VCaP (cell line): Measurements from ENCODE around the gene KIF4B.
A peak's percentile ranks its signal among the peaks of the same experiment; 100 is the strongest.
"Not testable (repeated sequence)": the region's sequence is repeated elsewhere in the genome, so short reads cannot be mapped to it uniquely, and the experiment has no call there.

Experiments
- H3K27ac ChIP-seq: fragments of 450-650 bp; 2 replicates; pipeline ENCODE4 v1.5.1; 2017
- CTCF ChIP-seq: fragments of 450-650 bp; conservative IDR thresholded peaks from 2 replicates; pipeline ENCODE4 v1.5.1; 2017; ENCODE audit warnings: mild to moderate bottlenecking, moderate library complexity

The KIF4B gene

GRCh38 chr5:155027993-155028629 lies 14.6 kb downstream of the KIF4B start:
- 0 out of 2 replicates have a peak overlapping the region, but pooled peaks have one; percentile 13 for H3K27ac ChIP-seq
- TF ChIP-seq CTCF, result peak; percentile 82

GRCh38 chr5:155029240-155029639 lies 15.7 kb downstream of the KIF4B start:
- no peak overlapping the region for H3K27ac ChIP-seq
- no peak for TF ChIP-seq CTCF

- H3K27ac ChIP-seq, result not testable (repeated sequence)
These were observed 20.7 kb downstream of the KIF4B start for GRCh38 chr5:155034145-155034744.

- H3K27ac ChIP-seq, result not testable (repeated sequence)
These were observed 21.5 kb downstream of the KIF4B start for GRCh38 chr5:155035087-155035486.

GRCh38 chr5:155040984-155041653 lies 27.6 kb downstream of the KIF4B start:
- no peak overlapping the region for H3K27ac ChIP-seq
- TF ChIP-seq CTCF, result no peak

- no peak for TF ChIP-seq CTCF
- H3K27ac ChIP-seq, result no peak overlapping the region
These were observed 31.0 kb downstream of the KIF4B start for GRCh38 chr5:155044591-155044990.

GRCh38 chr5:155046591-155046990 lies 33.0 kb downstream of the KIF4B start:
- TF ChIP-seq CTCF, result no peak
- H3K27ac ChIP-seq, result no peak overlapping the region

GRCh38 chr5:155047818-155048217 lies 34.3 kb downstream of the KIF4B start:
- no peak for TF ChIP-seq CTCF
- no peak overlapping the region for H3K27ac ChIP-seq
